Natural killer cell (primary cell): ENCODE measurements around the gene HSBP1L1. TPM values are rescaled to one million over a fixed set of nuclear protein-coding genes. Genes with fewer than 3 reads are reported as not detected.

Experiments
- ATAC-seq, 3 donors: fragments of 150-1000 bp in 2 of 3; fragments of 200-7000 bp in 1 of 3; cut with Tn5 transposase; 1 replicate in 1 of 3; 2 replicates in 2 of 3; pipeline ENCODE4 v1.10.0; 2021; ENCODE audit warnings: mild to moderate bottlenecking in 2 of 3, moderate library complexity in 2 of 3
- DNase-seq, 2 donors: peaks; one replicate each; pipeline versions ENCODE4 v3.0.0 to v3.0.0-alpha.2; 2013 to 2021; ENCODE audit warnings: mixed read lengths in 1 of 2
- H3K27ac ChIP-seq: one replicate; pipeline ENCODE4 v1.5.1; 2013; ENCODE audit warnings: mild to moderate bottlenecking, low read length
- H3K27me3 ChIP-seq: one replicate; pipeline ENCODE4 v1.6.1; 2013; ENCODE audit warnings: low read length; ENCODE audit not compliant: control insufficient read depth, insufficient read depth
- H3K36me3 ChIP-seq: one replicate; pipeline ENCODE4 v1.6.1; 2013; ENCODE audit warnings: low read length; ENCODE audit not compliant: control insufficient read depth, insufficient read depth
- H3K4me1 ChIP-seq: one replicate; pipeline ENCODE4 v1.6.1; 2013; ENCODE audit warnings: low read length; ENCODE audit not compliant: control insufficient read depth, insufficient read depth
- H3K4me3 ChIP-seq: one replicate; pipeline ENCODE4 v1.5.1; 2013; ENCODE audit warnings: low read length
- H3K9me3 ChIP-seq: one replicate; pipeline ENCODE4 v1.6.1; 2013; ENCODE audit warnings: low read length; ENCODE audit not compliant: control insufficient read depth, insufficient read depth
- H3K27ac Mint-ChIP-seq, 2 donors: one replicate each; pipeline ENCODE4 v1.8.0; 2022; ENCODE audit warnings: mild to moderate bottlenecking in 2 of 2, mixed read lengths in 2 of 2, moderate library complexity in 1 of 2
- H3K27me3 Mint-ChIP-seq, 2 donors: one replicate each; pipeline ENCODE4 v1.8.0; 2022; ENCODE audit warnings: low read depth in 2 of 2, mixed read lengths in 2 of 2
- H3K36me3 Mint-ChIP-seq: one replicate; pipeline ENCODE4 v1.8.0; 2022; ENCODE audit warnings: mixed read lengths
- H3K4me1 Mint-ChIP-seq, 2 donors: one replicate each; pipeline ENCODE4 v1.8.0; 2022; ENCODE audit warnings: mixed read lengths in 2 of 2
- H3K4me3 Mint-ChIP-seq: one replicate; pipeline ENCODE4 v1.8.0; 2022; ENCODE audit warnings: mild to moderate bottlenecking, moderate library complexity, mixed read lengths
- H3K9me3 Mint-ChIP-seq, 2 donors: one replicate each; pipeline ENCODE4 v1.8.0; 2022; ENCODE audit warnings: mixed read lengths in 2 of 2
- WGBS: methylation state at CpG from one replicate; pipeline ENCODE4 v1.1.7; 2013; ENCODE audit warnings: missing lambda C conversion rate; ENCODE audit not compliant: insufficient coverage; 5-methylcytosine and 5-hydroxymethylcytosine counted together
- intact Hi-C: fragments of 100-400 bp; cut with micrococcal nuclease; formaldehyde crosslinking; loops from one replicate; pipeline ENCODE4 v1.14.2; 2022
- total RNA-seq, 4 donors: library from RNA; stranded (reverse); fragments of 120-200 nt in 1 of 4; gene quantifications; one replicate each; pipeline versions ENCODE4 v1.2.3 to v1.2.4, GENCODE V29; 2013 to 2022
- TF ChIP-seq, protein P1 (sequence below): fragments of 200-600 bp; IDR thresholded peaks from one replicate; pipeline ENCODE4 v1.8.0; 2022; ENCODE audit warnings: antibody characterized with exemption

Gene HSBP1L1
- total RNA-seq, 3 donors from 2014 or later (not counting 1 experiment from before 2014, with no cell fraction given): 11.7 to 16.1 (median 13.8) TPM

DNA sequence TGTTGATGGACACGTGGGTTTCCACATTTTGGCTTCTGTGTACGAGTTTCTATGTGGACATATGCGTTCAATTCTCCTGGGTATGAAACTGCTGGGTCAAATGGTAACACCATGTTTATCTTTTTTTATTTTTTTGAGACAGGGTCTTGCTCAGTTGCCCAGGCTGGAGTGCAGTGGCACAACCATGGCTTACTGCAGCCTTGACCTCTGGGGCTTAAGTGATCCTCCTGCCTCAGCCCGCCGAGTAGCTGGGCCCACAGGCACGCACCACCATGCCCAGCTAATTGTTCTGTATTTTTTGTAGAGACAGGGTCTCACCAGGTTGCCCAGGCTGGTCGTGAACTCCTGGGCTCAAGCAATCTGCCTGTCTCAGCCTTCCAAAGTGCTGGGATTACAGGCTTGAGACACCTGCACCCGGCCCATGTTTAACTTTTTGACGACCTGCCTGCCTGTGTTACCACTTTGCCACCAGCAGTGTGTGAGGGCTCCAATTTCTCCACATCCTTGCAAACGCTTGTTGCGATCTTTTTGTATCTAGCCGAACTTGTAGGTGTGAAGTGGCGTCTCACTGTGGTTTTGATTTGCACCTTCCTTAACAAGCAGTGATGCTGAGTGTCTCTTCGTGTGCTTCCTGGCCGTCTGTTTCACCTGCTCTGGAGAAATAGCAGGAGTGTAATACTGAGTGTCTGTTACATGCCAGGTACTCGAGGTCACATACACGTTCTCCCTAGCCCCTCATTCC, 6.9 kb downstream of the HSBP1L1 start:
- WGBS: 75% methylated on average over 17 of the region's 17 CpGs
- H3K27ac ChIP-seq: no peak overlapping the region
- intact Hi-C loops: no loop called here
- Mint-ChIP-seq H3K27me3 (no peaks in the 10 kb centered on the region), H3K4me1 (peaks cover 19 to 24% of the 10 kb centered on the region in 2 donors), H3K4me3 (no peak overlapping the region), H3K27ac (peak overlapping the region; percentile 71 to 76), H3K9me3 (no peaks in the 10 kb centered on the region), H3K36me3 (no peaks in the 10 kb centered on the region)
- peak; percentile 55 to 80 (median 73) for ATAC-seq
- peak in 1 of 2 donors; percentile 36 for DNase-seq
- H3K27me3 ChIP-seq: no peaks in the 10 kb centered on the region
- H3K4me1 ChIP-seq: peaks cover 7% of the 10 kb centered on the region
- peaks cover 44% of the 10 kb centered on the region for H3K36me3 ChIP-seq
- TF ChIP-seq, protein P1, sequence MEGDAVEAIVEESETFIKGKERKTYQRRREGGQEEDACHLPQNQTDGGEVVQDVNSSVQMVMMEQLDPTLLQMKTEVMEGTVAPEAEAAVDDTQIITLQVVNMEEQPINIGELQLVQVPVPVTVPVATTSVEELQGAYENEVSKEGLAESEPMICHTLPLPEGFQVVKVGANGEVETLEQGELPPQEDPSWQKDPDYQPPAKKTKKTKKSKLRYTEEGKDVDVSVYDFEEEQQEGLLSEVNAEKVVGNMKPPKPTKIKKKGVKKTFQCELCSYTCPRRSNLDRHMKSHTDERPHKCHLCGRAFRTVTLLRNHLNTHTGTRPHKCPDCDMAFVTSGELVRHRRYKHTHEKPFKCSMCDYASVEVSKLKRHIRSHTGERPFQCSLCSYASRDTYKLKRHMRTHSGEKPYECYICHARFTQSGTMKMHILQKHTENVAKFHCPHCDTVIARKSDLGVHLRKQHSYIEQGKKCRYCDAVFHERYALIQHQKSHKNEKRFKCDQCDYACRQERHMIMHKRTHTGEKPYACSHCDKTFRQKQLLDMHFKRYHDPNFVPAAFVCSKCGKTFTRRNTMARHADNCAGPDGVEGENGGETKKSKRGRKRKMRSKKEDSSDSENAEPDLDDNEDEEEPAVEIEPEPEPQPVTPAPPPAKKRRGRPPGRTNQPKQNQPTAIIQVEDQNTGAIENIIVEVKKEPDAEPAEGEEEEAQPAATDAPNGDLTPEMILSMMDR: no peak
- no peaks in the 10 kb centered on the region for H3K9me3 ChIP-seq
- no peak overlapping the region for H3K4me3 ChIP-seq

- Histone ChIP-seq H3K27ac (no peak overlapping the region), H3K9me3 (no peaks in the 10 kb centered on the region), H3K4me1 (peaks cover 7% of the 10 kb centered on the region), H3K4me3 (no peak overlapping the region), H3K27me3 (no peaks in the 10 kb centered on the region), H3K36me3 (peaks cover 47% of the 10 kb centered on the region)
- DNase-seq: no peak
- TF ChIP-seq, protein P1: no peak
- H3K36me3 Mint-ChIP-seq: no peaks in the 10 kb centered on the region
- no peaks in the 10 kb centered on the region for H3K27me3 Mint-ChIP-seq
- peak overlapping the region; percentile 71 to 76 for H3K27ac Mint-ChIP-seq
- H3K4me3 Mint-ChIP-seq: no peak overlapping the region
- ATAC-seq: no peak
- intact Hi-C loops: no loop called here
- no peaks in the 10 kb centered on the region for H3K9me3 Mint-ChIP-seq
- 89% methylated on average over 9 of the region's 9 CpGs for WGBS
- H3K4me1 Mint-ChIP-seq: peaks cover 19 to 24% of the 10 kb centered on the region in 2 donors
Measured at GRCh38 chr18:79971986-79972385, 7.5 kb downstream of the HSBP1L1 start.

DNA sequence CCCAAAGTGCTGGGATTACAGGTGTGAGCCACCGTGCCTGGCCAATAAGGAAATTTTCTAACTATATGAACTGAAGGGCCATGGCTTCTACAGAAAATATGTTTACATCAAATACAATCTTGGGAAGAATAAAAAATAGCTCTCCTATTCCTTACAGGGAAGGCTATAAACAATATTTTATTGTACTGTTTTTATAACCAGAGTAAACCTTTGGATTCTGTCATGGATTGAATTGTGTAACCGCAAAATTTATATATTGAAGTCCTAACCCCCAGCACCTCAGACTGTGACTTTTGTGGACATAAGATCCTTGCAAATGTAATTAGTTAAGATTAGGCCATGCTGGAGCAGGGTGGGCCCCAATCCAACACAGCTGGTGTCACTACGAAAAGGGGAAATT, 8.3 kb downstream of the HSBP1L1 start:
- peaks cover 20 to 30% of the 10 kb centered on the region in 2 donors for H3K4me1 Mint-ChIP-seq
- Histone ChIP-seq H3K4me1 (peaks cover 7% of the 10 kb centered on the region), H3K9me3 (no peaks in the 10 kb centered on the region), H3K27ac (no peak overlapping the region), H3K27me3 (no peaks in the 10 kb centered on the region), H3K4me3 (no peak overlapping the region), H3K36me3 (peaks cover 47% of the 10 kb centered on the region)
- TF ChIP-seq, protein P1: no peak
- intact Hi-C loops: no loop called here
- H3K27ac Mint-ChIP-seq: peak overlapping the region; percentile 22 to 51
- H3K27me3 Mint-ChIP-seq: no peaks in the 10 kb centered on the region
- WGBS: 93% methylated on average over 2 of the region's 3 CpGs
- no peaks in the 10 kb centered on the region for H3K36me3 Mint-ChIP-seq
- no peak for DNase-seq
- H3K9me3 Mint-ChIP-seq: no peaks in the 10 kb centered on the region
- ATAC-seq: no peak
- no peak overlapping the region for H3K4me3 Mint-ChIP-seq

GRCh38 chr18:79973517-79973916, 9.1 kb downstream of the HSBP1L1 start:
- Mint-ChIP-seq H3K4me3 (no peak overlapping the region), H3K4me1 (peaks cover 25 to 35% of the 10 kb centered on the region in 2 donors), H3K36me3 (no peaks in the 10 kb centered on the region), H3K27me3 (no peaks in the 10 kb centered on the region), H3K27ac (no peak overlapping the region), H3K9me3 (no peaks in the 10 kb centered on the region)
- ATAC-seq (no peak), DNase-seq (no peak)
- TF ChIP-seq, protein P1: no peak
- peaks cover 47% of the 10 kb centered on the region for H3K36me3 ChIP-seq
- no peak overlapping the region for H3K27ac ChIP-seq
- no peaks in the 10 kb centered on the region for H3K27me3 ChIP-seq
- H3K9me3 ChIP-seq: no peaks in the 10 kb centered on the region
- 97% methylated on average over 16 of the region's 16 CpGs for WGBS
- peaks cover 7% of the 10 kb centered on the region for H3K4me1 ChIP-seq
- no peak overlapping the region for H3K4me3 ChIP-seq
- intact Hi-C loops: no loop called here
